DND-41 (cell line): ENCODE results near the gene ZNG1C.
"Not testable (repeated sequence)": the region's sequence is repeated elsewhere in the genome, so short reads cannot be mapped to it uniquely, and the experiment has no call there.

ENCODE experiments used
- EZH2 ChIP-seq: IDR thresholded peaks from 3 replicates; pipeline ENCODE4 v1.6.1; 2012; ENCODE audit warnings: borderline replicate concordance, low read depth, mild to moderate bottlenecking, moderate library complexity, low read length, inconsistent platforms; ENCODE audit not compliant: severe bottlenecking
- TF ChIP-seq, protein P1 (sequence below): IDR thresholded peaks from 2 replicates; pipeline ENCODE4 v1.5.1; 2012; ENCODE audit warnings: borderline replicate concordance, low read length, moderate library complexity, mild to moderate bottlenecking; ENCODE audit not compliant: poor library complexity, severe bottlenecking; ENCODE audit errors: extremely low read depth

GRCh38 chr9:68307127-68307526 is 65.3 kb downstream of the ZNG1C start:
- TF ChIP-seq, protein P1, sequence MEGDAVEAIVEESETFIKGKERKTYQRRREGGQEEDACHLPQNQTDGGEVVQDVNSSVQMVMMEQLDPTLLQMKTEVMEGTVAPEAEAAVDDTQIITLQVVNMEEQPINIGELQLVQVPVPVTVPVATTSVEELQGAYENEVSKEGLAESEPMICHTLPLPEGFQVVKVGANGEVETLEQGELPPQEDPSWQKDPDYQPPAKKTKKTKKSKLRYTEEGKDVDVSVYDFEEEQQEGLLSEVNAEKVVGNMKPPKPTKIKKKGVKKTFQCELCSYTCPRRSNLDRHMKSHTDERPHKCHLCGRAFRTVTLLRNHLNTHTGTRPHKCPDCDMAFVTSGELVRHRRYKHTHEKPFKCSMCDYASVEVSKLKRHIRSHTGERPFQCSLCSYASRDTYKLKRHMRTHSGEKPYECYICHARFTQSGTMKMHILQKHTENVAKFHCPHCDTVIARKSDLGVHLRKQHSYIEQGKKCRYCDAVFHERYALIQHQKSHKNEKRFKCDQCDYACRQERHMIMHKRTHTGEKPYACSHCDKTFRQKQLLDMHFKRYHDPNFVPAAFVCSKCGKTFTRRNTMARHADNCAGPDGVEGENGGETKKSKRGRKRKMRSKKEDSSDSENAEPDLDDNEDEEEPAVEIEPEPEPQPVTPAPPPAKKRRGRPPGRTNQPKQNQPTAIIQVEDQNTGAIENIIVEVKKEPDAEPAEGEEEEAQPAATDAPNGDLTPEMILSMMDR, result not testable (repeated sequence)
- not testable (repeated sequence) for TF ChIP-seq EZH2
